Measurements from ENCODE around the gene RNF214. TPM values are rescaled to one million over a fixed set of nuclear protein-coding genes. Genes with fewer than 3 reads are reported as not detected.
A peak's percentile ranks its signal among the peaks of the same experiment; 100 is the strongest.

RNF214 gene
- polyA plus RNA-seq, 1 donor (not counting 4 experiments of a cell fraction or from before 2014, with no cell fraction given), result 11.8 TPM

GRCh38 chr11:117313828-117314768 lies 81.6 kb downstream of the RNF214 start:
- dilution Hi-C loops (cut with MboI; ENCODE audit: extremely low pct_ligation_motif_present, low sequenced_read_pairs), result no loop called here
- Histone ChIP-seq H3K9me3 (ENCODE audit: control insufficient read depth, low read depth, low read length) (no peaks in the 10 kb centered on the region), H3K4me1 (ENCODE audit: control insufficient read depth, extremely low read depth, insufficient read depth, low read length) (peaks cover 11% of the 10 kb centered on the region), H3K79me2 (ENCODE audit: control insufficient read depth, insufficient read depth, low read length) (no peaks in the 10 kb centered on the region), H2AFZ (ENCODE audit: control insufficient read depth, low read length) (no peak overlapping the region), H3K4me2 (ENCODE audit: control insufficient read depth, extremely low read depth, insufficient read depth, low read depth, low read length) (no peak overlapping the region), H3K27me3 (ENCODE audit: control insufficient read depth, extremely low read depth, insufficient read depth, low read length) (no peaks in the 10 kb centered on the region), H3K9me1 (ENCODE audit: control insufficient read depth, extremely low read depth, insufficient read depth, low read length) (no peaks in the 10 kb centered on the region), H4K20me1 (ENCODE audit: control insufficient read depth, extremely low read depth, insufficient read depth, low read length) (no peaks in the 10 kb centered on the region), H3K27ac (ENCODE audit: control insufficient read depth, insufficient read depth, low read length) (no peak overlapping the region), H3K4me3 (ENCODE audit: control insufficient read depth in 2 of 3, extremely low read depth in 1 of 3, insufficient read depth in 2 of 3, low read depth in 1 of 3, low read length in 3 of 3) (no peak overlapping the region), H3K36me3 (ENCODE audit: control insufficient read depth in 2 of 2, extremely low read depth in 1 of 2, insufficient read depth in 2 of 2, low read length in 2 of 2) (no peaks in the 10 kb centered on the region), H3K9ac (ENCODE audit: control insufficient read depth, extremely low read depth, insufficient read depth, low read length) (no peak overlapping the region)
- no peak for FAIRE-seq
- TF ChIP-seq CTCF (optimal IDR thresholded peaks at IDR 0.05 in 1 of 3, IDR thresholded peaks at IDR 0.05 in 1 of 3, conservative IDR thresholded peaks at IDR 0.05 in 1 of 3; ENCODE audit: extremely low read depth in 1 of 3, insufficient read depth in 2 of 3, low read length in 3 of 3), result no peak
- no peak for DNase-seq (ENCODE audit: low read depth, low spot score)

GRCh38 chr11:117314840-117315239 lies 82.4 kb downstream of the RNF214 start:
- Histone ChIP-seq H2AFZ (ENCODE audit: control insufficient read depth, low read length) (no peak overlapping the region), H3K9me3 (ENCODE audit: control insufficient read depth, low read depth, low read length) (no peaks in the 10 kb centered on the region), H3K4me2 (ENCODE audit: control insufficient read depth, extremely low read depth, insufficient read depth, low read depth, low read length) (peak overlapping the region; percentile 90), H3K27ac (ENCODE audit: control insufficient read depth, insufficient read depth, low read length) (no peak overlapping the region), H3K4me3 (ENCODE audit: control insufficient read depth in 2 of 3, extremely low read depth in 1 of 3, insufficient read depth in 2 of 3, low read depth in 1 of 3, low read length in 3 of 3) (peak overlapping the region in 2 of 3 experiments; percentile 25 to 70), H3K27me3 (ENCODE audit: control insufficient read depth, extremely low read depth, insufficient read depth, low read length) (no peaks in the 10 kb centered on the region), H3K79me2 (ENCODE audit: control insufficient read depth, insufficient read depth, low read length) (no peaks in the 10 kb centered on the region), H3K9me1 (ENCODE audit: control insufficient read depth, extremely low read depth, insufficient read depth, low read length) (no peaks in the 10 kb centered on the region), H3K36me3 (ENCODE audit: control insufficient read depth in 2 of 2, extremely low read depth in 1 of 2, insufficient read depth in 2 of 2, low read length in 2 of 2) (no peaks in the 10 kb centered on the region), H4K20me1 (ENCODE audit: control insufficient read depth, extremely low read depth, insufficient read depth, low read length) (no peaks in the 10 kb centered on the region), H3K9ac (ENCODE audit: control insufficient read depth, extremely low read depth, insufficient read depth, low read length) (peak overlapping the region; percentile 70), H3K4me1 (ENCODE audit: control insufficient read depth, extremely low read depth, insufficient read depth, low read length) (peaks cover 11% of the 10 kb centered on the region)
- TF ChIP-seq EZH2 (IDR thresholded peaks at IDR 0.05; ENCODE audit: low read length), result no peak
- no peak for TF ChIP-seq CTCF (optimal IDR thresholded peaks at IDR 0.05 in 1 of 3, IDR thresholded peaks at IDR 0.05 in 1 of 3, conservative IDR thresholded peaks at IDR 0.05 in 1 of 3; ENCODE audit: extremely low read depth in 1 of 3, insufficient read depth in 2 of 3, low read length in 3 of 3)
- DNase-seq (ENCODE audit: low read depth, low spot score) (no peak), FAIRE-seq (no peak)
- dilution Hi-C loops (cut with MboI; ENCODE audit: extremely low pct_ligation_motif_present, low sequenced_read_pairs), result no loop called here

All from keratinocyte (primary cell).